OCI-LY3 (cell line): Measurements from ENCODE around the gene YPEL1.
"Not testable (repeated sequence)": the region's sequence is repeated elsewhere in the genome, so short reads cannot be mapped to it uniquely, and the experiment has no call there.

Experiments used
- CTCF ChIP-seq: fragments of 200-600, 300-600 bp; sonication (generic); IDR thresholded peaks from 2 replicates; pipeline ENCODE4 v1.5.1; 2014; ENCODE audit warnings: antibody characterized with exemption, low read length, low read depth
- EZH2phosphoT487 ChIP-seq: fragments of 200-600 bp; shearing (Covaris generic); IDR thresholded peaks from 2 replicates; pipeline ENCODE4 v1.6.1; 2018; ENCODE audit warnings: antibody characterized with exemption, mixed run types, low read depth

- not testable (repeated sequence) for TF ChIP-seq CTCF, EZH2phosphoT487
Observed at GRCh38 chr22:21724496-21724895, 11.1 kb downstream of the YPEL1 start.
